HepG2 (cell line): Measurements from ENCODE around the gene CLCN4. TPM values are rescaled to one million over a fixed set of nuclear protein-coding genes. Genes with fewer than 3 reads are reported as not detected.

Experiments
- ATAC-seq: fragments of 200-7000 bp; cut with Tn5 transposase; 3 replicates; pipeline ENCODE4 v1.9.1; 2020; ENCODE audit warnings: mild to moderate bottlenecking, moderate library complexity
- BruUV-seq: library from RNA; stranded (reverse); fragments of 400-500 nt; replicated peaks from 2 replicates; lab custom pipeline; 2021; lab: Mats Ljungman, UMichigan
- CTCF ChIA-PET: fragments of 300-600 bp; formaldehyde crosslinking; extraction: SDS; loops from one replicate; lab custom pipeline; 2021; ENCODE audit warnings: low total read pairs, inconsistent platforms, low intra/inter-chr PET ratio; lab: Yijun Ruan, JAX
- POLR2A ChIA-PET: fragments of 350-600 bp; sonication (Branson Sonifier 250); formaldehyde crosslinking; loops from one replicate; lab custom pipeline; 2020; ENCODE audit warnings: antibody characterized with exemption, inconsistent platforms; lab: Yijun Ruan, JAX
- DNase-seq: peaks from one replicate; pipeline ENCODE4 v3.0.0-alpha.2; 2015; ENCODE audit warnings: low spot score
- FAIRE-seq: peaks from 3 replicates; lab custom pipeline; 2011; peaks lifted over from hg19 to GRCh38; lab: Jason Lieb, UNC
- H2AFZ ChIP-seq: one replicate; pipeline ENCODE4 v1.6.1; 2011; ENCODE audit warnings: low read length, inconsistent platforms
- H3K27ac ChIP-seq: fragments of 300-600 bp; 3 replicates; pipeline ENCODE4 v1.8.0; 2011; ENCODE audit warnings: mixed run types, mild to moderate bottlenecking, mixed read lengths, low read length, inconsistent platforms; ENCODE audit not compliant: insufficient read depth; ENCODE audit errors: extremely low read length
- H3K27me3 ChIP-seq, 2 experiments: fragments of 200-600 bp in 1 of 2; 2 replicates in 1 of 2; 3 replicates in 1 of 2; pipeline versions ENCODE4 v1.6.0 to v1.8.0; 2011; ENCODE audit warnings: low read length in 2 of 2, mild to moderate bottlenecking in 2 of 2, moderate library complexity in 2 of 2, inconsistent platforms in 1 of 2; ENCODE audit not compliant: insufficient read depth in 2 of 2, control insufficient read depth in 1 of 2
- H3K36me3 ChIP-seq, 2 experiments: fragments of 200-600 bp in 1 of 2; replicated peaks in 1 of 2; 2 replicates in 1 of 2; 3 replicates in 1 of 2; pipeline versions ENCODE4 v1.5.1 to v1.8.0; 2011; ENCODE audit warnings: low read length in 2 of 2, inconsistent platforms in 1 of 2; ENCODE audit not compliant: insufficient read depth in 2 of 2, control insufficient read depth in 1 of 2
- H3K4me1 ChIP-seq: 2 replicates; pipeline ENCODE4 v1.5.1; 2012; ENCODE audit warnings: low read length, inconsistent platforms; ENCODE audit not compliant: insufficient read depth
- H3K4me2 ChIP-seq: 2 replicates; pipeline ENCODE4 v1.6.0; 2011; ENCODE audit warnings: low read depth, low read length, inconsistent platforms
- H3K4me3 ChIP-seq, 3 experiments: fragments of 200-600 bp in 1 of 3; sonication (generic), shearing (Covaris generic) in 1 of 3; replicated peaks in 1 of 3; 2 replicates each; pipeline ENCODE4 v1.5.1; 2011 to 2016; ENCODE audit warnings: low read length in 3 of 3, inconsistent platforms in 2 of 3, low read depth in 2 of 3, mild to moderate bottlenecking in 2 of 3, control low read depth in 1 of 3, mixed read lengths in 1 of 3; ENCODE audit not compliant: insufficient read depth in 1 of 3
- H3K79me2 ChIP-seq: one replicate; pipeline ENCODE4 v1.6.1; 2011; ENCODE audit warnings: low read length, inconsistent platforms; ENCODE audit not compliant: insufficient read depth
- H3K9ac ChIP-seq: 2 replicates; pipeline ENCODE4 v1.6.0; 2011; ENCODE audit warnings: mild to moderate bottlenecking, low read depth, low read length, inconsistent platforms; ENCODE audit not compliant: insufficient read depth
- H3K9me3 ChIP-seq: 2 replicates; pipeline ENCODE4 v1.5.1; 2012; ENCODE audit warnings: mild to moderate bottlenecking, low read length
- H4K20me1 ChIP-seq: 2 replicates; pipeline ENCODE4 v1.6.0; 2011; ENCODE audit warnings: inconsistent platforms, mild to moderate bottlenecking, low read length, moderate library complexity; ENCODE audit not compliant: insufficient read depth
- CREB3 ChIP-seq: sonication (generic); formaldehyde crosslinking; IDR thresholded peaks from 2 replicates; pipeline ENCODE4 v1.5.0; 2020; ENCODE audit warnings: missing genetic modification reagents
- DMAP1 ChIP-seq: IDR thresholded peaks from 2 replicates; pipeline ENCODE4 v1.6.1; 2016
- ELF4 ChIP-seq: sonication (generic); formaldehyde crosslinking; IDR thresholded peaks from 2 replicates; pipeline ENCODE4 v1.5.0; 2020; ENCODE audit warnings: missing genetic modification reagents, mild to moderate bottlenecking, moderate library complexity, borderline replicate concordance
- KDM5B ChIP-seq: sonication (generic); formaldehyde crosslinking; IDR thresholded peaks from 2 replicates; pipeline ENCODE4 v1.4.0; 2020; ENCODE audit warnings: missing genetic modification reagents, mild to moderate bottlenecking, borderline replicate concordance
- MTF2 ChIP-seq: sonication (generic); formaldehyde crosslinking; IDR thresholded peaks from 2 replicates; pipeline ENCODE4 v1.5.0; 2020; ENCODE audit warnings: missing genetic modification reagents, borderline replicate concordance
- NR2F2 ChIP-seq: IDR thresholded peaks from 2 replicates; pipeline ENCODE4 v1.6.1; 2012; ENCODE audit warnings: low read depth, inconsistent platforms, borderline replicate concordance
- SKIL ChIP-seq: sonication (generic); formaldehyde crosslinking; IDR thresholded peaks from 2 replicates; pipeline ENCODE4 v1.8.0; 2022; ENCODE audit warnings: missing genetic modification reagents, mild to moderate bottlenecking, moderate library complexity, borderline replicate concordance
- TFDP2 ChIP-seq: sonication (generic); formaldehyde crosslinking; IDR thresholded peaks from 2 replicates; pipeline ENCODE4 v1.4.0; 2020; ENCODE audit warnings: missing genetic modification reagents
- XRCC5 ChIP-seq: fragments of 200-400 bp; formaldehyde crosslinking; optimal IDR thresholded peaks from 2 replicates; pipeline ENCODE3; 2017; ENCODE audit warnings: mild to moderate bottlenecking, low read length
- ZBTB49 ChIP-seq: sonication (generic); formaldehyde crosslinking; IDR thresholded peaks from 2 replicates; pipeline ENCODE4 v1.4.0; 2020; ENCODE audit warnings: missing genetic modification reagents, borderline replicate concordance
- ZFP90 ChIP-seq: sonication (generic); formaldehyde crosslinking; IDR thresholded peaks from 2 replicates; pipeline ENCODE4 v1.8.0; 2022; ENCODE audit warnings: missing genetic modification reagents, mild to moderate bottlenecking, inconsistent platforms, borderline replicate concordance
- ZNF24 ChIP-seq: fragments of 450-650 bp; IDR thresholded peaks from 2 replicates; pipeline ENCODE4 v1.6.1; 2017; ENCODE audit warnings: antibody characterized with exemption, mild to moderate bottlenecking
- ZNF362 ChIP-seq: sonication (generic); formaldehyde crosslinking; IDR thresholded peaks from 2 replicates; pipeline ENCODE4 v1.4.0; 2020; ENCODE audit warnings: missing genetic modification reagents, mild to moderate bottlenecking, borderline replicate concordance
- ZNF598 ChIP-seq: sonication (generic); formaldehyde crosslinking; IDR thresholded peaks from 2 replicates; pipeline ENCODE4 v1.5.1; 2020; ENCODE audit warnings: mild to moderate bottlenecking, missing genetic modification reagents, borderline replicate concordance
- ZNF776 ChIP-seq: sonication (generic); formaldehyde crosslinking; IDR thresholded peaks from 2 replicates; pipeline ENCODE4 v1.4.0; 2020; ENCODE audit warnings: mild to moderate bottlenecking, missing genetic modification reagents
- ZNF788 ChIP-seq: sonication (generic); formaldehyde crosslinking; IDR thresholded peaks from 2 replicates; pipeline ENCODE4 v1.5.0; 2020; ENCODE audit warnings: mild to moderate bottlenecking, missing genetic modification reagents, borderline replicate concordance
- ZNF790 ChIP-seq: sonication (generic); formaldehyde crosslinking; IDR thresholded peaks from 2 replicates; pipeline ENCODE4 v1.8.0; 2022; ENCODE audit warnings: missing genetic modification reagents, mild to moderate bottlenecking, borderline replicate concordance
- WGBS: methylation state at CpG from one replicate; pipeline ENCODE4 v1.1.6; 2017; ENCODE audit warnings: low lambda C conversion rate; 5-methylcytosine and 5-hydroxymethylcytosine counted together
- in situ Hi-C: cut with HindIII; loops from 2 replicates; pipeline ENCODE4 v1.10.0; 2017; ENCODE audit warnings: low pct_unique_long_range_greater_than_20kb; ENCODE audit not compliant: extremely low pct_ligation_motif_present
- intact Hi-C: fragments of 100-400 bp; cut with micrococcal nuclease; formaldehyde crosslinking; loops from one replicate; pipeline ENCODE4 v1.10.0; 2022; ENCODE audit not compliant: unreplicated experiment
- polyA plus RNA-seq, 8 experiments: library from polyadenylated mRNA; depleted of rRNA in 3 of 8; stranded (reverse) in 7 of 8; unstranded in 1 of 8; fragments of >200 nt; fragmentation: Illumina TruSeq in 4 of 8; extraction: Trizol in 4 of 8; gene quantifications; 2 replicates each; pipeline versions ENCODE4 v1.2.1 to v1.2.3, GENCODE V29; 2011 to 2016; ENCODE audit warnings: low read depth in 4 of 8, missing spikeins in 1 of 8, mixed read lengths in 1 of 8; ENCODE audit not compliant: insufficient read depth in 1 of 8
- total RNA-seq, 5 experiments: library from RNA; depleted of rRNA; stranded (reverse); fragments of >200 nt; fragmentation: Illumina TruSeq; extraction: Trizol; gene quantifications; 2 replicates each; pipeline ENCODE4 v1.2.3, GENCODE V29; 2016; ENCODE audit warnings: low read depth in 1 of 5

CLCN4 gene
- total and polyA plus RNA-seq, 2 of the 13 experiments (the other 11 are each of a cell fraction or from before 2014, with no cell fraction given) = 1.8 to 2.5 TPM

- H3K36me3 ChIP-seq = no peaks in the 10 kb centered on the region
- WGBS = 96% methylated on average over 7 of the region's 7 CpGs
- no peaks in the 10 kb centered on the region for H3K79me2 ChIP-seq
- no TSS peak for BruUV-seq
- no peak for DNase-seq
- H3K4me1 ChIP-seq = peaks cover 30% of the 10 kb centered on the region
- no peak overlapping the region for H3K9ac ChIP-seq
- in situ Hi-C loops = no loop called here
- no peak overlapping the region for H3K27ac ChIP-seq
- no peak for ATAC-seq
- TF ChIP-seq ZNF790 (CRISPR knock-in tag) = no peak
- no peak for TF ChIP-seq NR2F2
- TF ChIP-seq ZNF776 = no peak
- TF ChIP-seq MTF2 = no peak
- TF ChIP-seq ZNF788 (CRISPR knock-in tag) = no peak
- TF ChIP-seq CREB3 (CRISPR knock-in tag) = no peak
- no peak for TF ChIP-seq ZNF362
- TF ChIP-seq XRCC5 = no peak
- no peak for TF ChIP-seq KDM5B (CRISPR knock-in tag)
- TF ChIP-seq ZBTB49 (CRISPR knock-in tag) = no peak
- TF ChIP-seq ZFP90 (CRISPR knock-in tag) = no peak
- TF ChIP-seq DMAP1 (CRISPR knock-in tag) = no peak
- no peak for TF ChIP-seq ZNF24
- TF ChIP-seq SKIL (CRISPR knock-in tag) = no peak
- TF ChIP-seq TFDP2 = no peak
- TF ChIP-seq ZNF598 = no peak
- no peak for TF ChIP-seq ELF4 (CRISPR knock-in tag)
- CTCF ChIA-PET = no interaction called here
- no peaks in the 10 kb centered on the region for H4K20me1 ChIP-seq
- intact Hi-C loops = no loop called here
- H3K9me3 ChIP-seq = no peaks in the 10 kb centered on the region
- no peaks in the 10 kb centered on the region for H3K27me3 ChIP-seq
- no peak overlapping the region for H3K4me2 ChIP-seq
- POLR2A ChIA-PET = no interaction called here
- FAIRE-seq = no peak
- no peak overlapping the region for H3K4me3 ChIP-seq
- H2AFZ ChIP-seq = no peak overlapping the region
Measured at GRCh38 chrX:10159145-10159468, 2.3 kb downstream of the CLCN4 start.
